Lower leg skin (tissue), 3 donors: ENCODE measurements around the gene PRAF2.

Experiments used
- CTCF ChIP-seq, 3 donors: fragments of 450-650 bp; IDR thresholded peaks; one replicate each; pipeline ENCODE4 v1.5.1; 2016; ENCODE audit warnings: antibody characterized with exemption in 3 of 3, mild to moderate bottlenecking in 3 of 3, moderate library complexity in 2 of 3
- POLR2A ChIP-seq, 2 donors: fragments of 450-650 bp; IDR thresholded peaks; one replicate each; pipeline ENCODE4 v1.6.1; 2016 to 2017; ENCODE audit warnings: antibody characterized with exemption in 2 of 2, mild to moderate bottlenecking in 1 of 2, moderate library complexity in 1 of 2

GRCh38 chrX:49073601-49074575, at the start of gene PRAF2:
- TF ChIP-seq POLR2A (IDR thresholded peaks at IDR 0.05) (no peak), CTCF (IDR thresholded peaks at IDR 0.05) (no peak)
